ENCODE data around the gene CTNNA2. TPM values are rescaled to one million over a fixed set of nuclear protein-coding genes. Genes with fewer than 3 reads are reported as not detected.

CTNNA2 gene
- total RNA-seq, 6 donors from 2014 or later: not detected

DNA sequence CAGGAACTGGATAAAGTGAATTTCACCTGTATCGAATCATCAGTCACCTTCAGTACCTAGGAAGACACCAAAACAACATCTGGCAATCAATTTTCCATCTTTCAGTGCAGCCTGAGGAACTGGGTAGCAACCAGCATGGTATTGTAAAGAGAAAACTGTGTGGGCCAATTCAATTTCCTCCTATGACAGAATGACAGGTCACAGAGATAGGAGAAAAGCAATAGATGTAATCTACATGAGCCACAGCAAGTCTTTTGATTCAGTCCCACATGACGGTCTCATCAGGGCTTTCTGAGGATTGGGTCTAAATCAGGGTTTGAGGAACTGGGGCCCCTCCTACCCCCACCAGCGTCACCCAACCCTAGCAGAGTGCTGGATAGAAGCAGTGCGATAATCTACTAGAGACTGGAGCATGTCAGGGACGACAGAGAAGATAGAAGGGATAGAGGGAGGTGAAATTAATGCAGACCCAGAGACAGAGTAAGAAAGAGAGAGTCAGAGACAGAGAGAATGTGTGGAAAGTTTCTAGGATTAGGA, 523.0 kb downstream of the CTNNA2 start:
- H3K4me1 ChIP-seq: no peaks in the 10 kb centered on the region
- no peak overlapping the region for H3K4me3 ChIP-seq
- H3K36me3 ChIP-seq: no peaks in the 10 kb centered on the region
- no peaks in the 10 kb centered on the region for H3K27me3 ChIP-seq
- no peaks in the 10 kb centered on the region for H3K9me3 ChIP-seq
- ATAC-seq (ENCODE audit: low FRiP score in 2 of 2): no peak
- WGBS, 2 donors: 78 to 82% methylated on average over 5 of the region's 5 CpGs
- no peak for DNase-seq
- TF ChIP-seq EP300 (IDR thresholded peaks at IDR 0.05) (no peak), POLR2AphosphoS5 (IDR thresholded peaks at IDR 0.05) (no peak), POLR2A (IDR thresholded peaks at IDR 0.05) (no peak)
- TF ChIP-seq, protein P1, sequence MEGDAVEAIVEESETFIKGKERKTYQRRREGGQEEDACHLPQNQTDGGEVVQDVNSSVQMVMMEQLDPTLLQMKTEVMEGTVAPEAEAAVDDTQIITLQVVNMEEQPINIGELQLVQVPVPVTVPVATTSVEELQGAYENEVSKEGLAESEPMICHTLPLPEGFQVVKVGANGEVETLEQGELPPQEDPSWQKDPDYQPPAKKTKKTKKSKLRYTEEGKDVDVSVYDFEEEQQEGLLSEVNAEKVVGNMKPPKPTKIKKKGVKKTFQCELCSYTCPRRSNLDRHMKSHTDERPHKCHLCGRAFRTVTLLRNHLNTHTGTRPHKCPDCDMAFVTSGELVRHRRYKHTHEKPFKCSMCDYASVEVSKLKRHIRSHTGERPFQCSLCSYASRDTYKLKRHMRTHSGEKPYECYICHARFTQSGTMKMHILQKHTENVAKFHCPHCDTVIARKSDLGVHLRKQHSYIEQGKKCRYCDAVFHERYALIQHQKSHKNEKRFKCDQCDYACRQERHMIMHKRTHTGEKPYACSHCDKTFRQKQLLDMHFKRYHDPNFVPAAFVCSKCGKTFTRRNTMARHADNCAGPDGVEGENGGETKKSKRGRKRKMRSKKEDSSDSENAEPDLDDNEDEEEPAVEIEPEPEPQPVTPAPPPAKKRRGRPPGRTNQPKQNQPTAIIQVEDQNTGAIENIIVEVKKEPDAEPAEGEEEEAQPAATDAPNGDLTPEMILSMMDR (IDR thresholded peaks at IDR 0.05): no peak
- H3K27ac ChIP-seq: no peak overlapping the region

GRCh38 chr2:80037310-80037709, 524.5 kb downstream of the CTNNA2 start:
- no peaks in the 10 kb centered on the region for H3K27me3 ChIP-seq
- no peaks in the 10 kb centered on the region for H3K36me3 ChIP-seq
- WGBS, 2 donors: 78 to 80% methylated on average over 4 of the region's 4 CpGs
- H3K4me3 ChIP-seq: no peak overlapping the region
- TF ChIP-seq POLR2AphosphoS5 (IDR thresholded peaks at IDR 0.05) (no peak), EP300 (IDR thresholded peaks at IDR 0.05) (no peak)
- H3K4me1 ChIP-seq: no peaks in the 10 kb centered on the region
- H3K27ac ChIP-seq: no peak overlapping the region
- DNase-seq (no peak), ATAC-seq (ENCODE audit: low FRiP score in 2 of 2) (no peak)
- no peaks in the 10 kb centered on the region for H3K9me3 ChIP-seq

DNA sequence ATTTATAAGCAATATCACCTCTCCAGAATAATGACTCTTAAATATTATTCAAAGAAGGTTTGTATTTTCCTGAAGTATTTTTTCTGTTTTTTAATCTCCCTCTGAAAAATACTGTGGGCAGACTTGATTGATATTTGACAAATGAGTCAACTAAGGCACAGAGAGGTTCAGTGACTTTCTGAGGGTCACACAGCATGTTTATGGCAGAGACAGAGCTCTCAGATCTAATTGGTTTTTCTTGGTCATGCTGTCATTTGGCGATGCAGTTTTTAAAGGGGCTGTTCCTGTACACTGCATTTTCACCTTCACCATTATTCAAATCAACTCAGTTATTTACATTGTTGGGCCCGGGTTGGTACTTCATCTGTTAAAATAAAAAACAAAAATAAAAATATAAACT, 527.4 kb downstream of the CTNNA2 start:
- Histone ChIP-seq H3K4me1 (no peaks in the 10 kb centered on the region), H3K36me3 (no peaks in the 10 kb centered on the region), H3K27me3 (no peaks in the 10 kb centered on the region), H3K27ac (no peak overlapping the region), H3K4me3 (no peak overlapping the region), H3K9me3 (no peaks in the 10 kb centered on the region)
- WGBS, 2 donors: 89 to 91% methylated on average over 2 of the region's 2 CpGs
- no peak for ATAC-seq (ENCODE audit: low FRiP score in 2 of 2)
- TF ChIP-seq, protein P1 (IDR thresholded peaks at IDR 0.05): no peak
- no peak for DNase-seq

DNA sequence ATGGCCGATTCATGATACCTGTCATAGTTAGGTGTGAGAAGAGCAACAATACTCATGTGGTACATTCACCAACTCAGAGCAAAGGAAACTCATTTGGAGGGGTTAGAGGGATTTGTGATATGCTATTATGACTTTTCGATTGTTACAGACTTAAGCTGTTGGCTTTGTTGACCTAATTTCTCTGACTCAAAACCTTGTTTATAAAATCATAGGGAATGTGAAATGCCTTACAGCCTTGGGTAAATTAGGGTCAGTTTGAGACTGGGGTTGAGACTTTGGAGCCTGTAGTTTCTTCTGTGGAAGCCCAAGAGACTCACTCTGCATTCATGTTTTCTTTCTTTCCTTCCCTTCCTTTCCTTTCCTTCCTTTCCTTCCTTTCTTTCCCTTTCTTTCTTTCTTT, 529.8 kb downstream of the CTNNA2 start:
- ATAC-seq (ENCODE audit: low FRiP score in 2 of 2): no peak
- no peak for DNase-seq
- Histone ChIP-seq H3K27ac (no peak overlapping the region), H3K36me3 (no peaks in the 10 kb centered on the region), H3K4me3 (no peak overlapping the region), H3K4me1 (no peaks in the 10 kb centered on the region), H3K9me3 (no peaks in the 10 kb centered on the region), H3K27me3 (no peaks in the 10 kb centered on the region)
- TF ChIP-seq POLR2AphosphoS5 (IDR thresholded peaks at IDR 0.05) (no peak), EP300 (IDR thresholded peaks at IDR 0.05) (no peak), POLR2A (IDR thresholded peaks at IDR 0.05) (no peak)
- TF ChIP-seq, protein P1 (IDR thresholded peaks at IDR 0.05): no peak
- 76 to 89% methylated on average over 2 of the region's 2 CpGs for WGBS, 2 donors

- Histone ChIP-seq H3K27ac (no peak overlapping the region), H3K9me3 (no peaks in the 10 kb centered on the region), H3K27me3 (no peaks in the 10 kb centered on the region), H3K4me3 (no peak overlapping the region), H3K36me3 (no peaks in the 10 kb centered on the region), H3K4me1 (no peaks in the 10 kb centered on the region)
- TF ChIP-seq EP300 (IDR thresholded peaks at IDR 0.05) (no peak), POLR2AphosphoS5 (IDR thresholded peaks at IDR 0.05) (no peak), POLR2A (IDR thresholded peaks at IDR 0.05) (no peak)
- TF ChIP-seq, protein P1 (IDR thresholded peaks at IDR 0.05): no peak
- no peak for ATAC-seq (ENCODE audit: low FRiP score in 2 of 2)
- WGBS, 2 donors: 66 to 76% methylated on average over 2 of the region's 2 CpGs
- no peak for DNase-seq
Measured at GRCh38 chr2:80048296-80048695, 535.4 kb downstream of the CTNNA2 start.
